Activated CD4-positive, alpha-beta T cell treated with anti-CD3 and anti-CD28 coated beads for 4 hours (primary cell): ENCODE results near the gene SETDB1.

Experiments
- DNase-seq, 2 donors: peaks; one replicate each; pipeline ENCODE4 v3.0.0-alpha.2; 2020

SETDB1 gene

DNA sequence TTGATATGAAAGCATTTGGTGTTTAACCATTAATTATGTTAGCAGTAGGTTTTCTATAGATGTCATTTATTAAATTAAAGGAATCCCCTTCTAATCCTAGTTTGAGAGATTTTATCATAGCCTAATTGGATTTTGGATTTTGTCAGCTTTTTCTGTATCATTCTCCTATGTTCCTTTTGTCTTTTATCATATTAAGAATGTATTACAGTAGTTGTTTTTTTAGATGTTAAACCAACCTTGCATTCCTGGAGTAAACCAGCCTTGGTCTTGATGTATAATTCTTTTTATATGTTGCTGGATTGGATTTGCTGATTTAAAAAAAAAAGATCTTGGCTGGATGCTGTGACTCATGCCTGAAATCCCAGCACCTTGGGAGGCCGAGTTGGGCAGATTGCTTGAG lies 5.6 kb downstream of the SETDB1 start:
- DNase-seq, result no peak

DNA sequence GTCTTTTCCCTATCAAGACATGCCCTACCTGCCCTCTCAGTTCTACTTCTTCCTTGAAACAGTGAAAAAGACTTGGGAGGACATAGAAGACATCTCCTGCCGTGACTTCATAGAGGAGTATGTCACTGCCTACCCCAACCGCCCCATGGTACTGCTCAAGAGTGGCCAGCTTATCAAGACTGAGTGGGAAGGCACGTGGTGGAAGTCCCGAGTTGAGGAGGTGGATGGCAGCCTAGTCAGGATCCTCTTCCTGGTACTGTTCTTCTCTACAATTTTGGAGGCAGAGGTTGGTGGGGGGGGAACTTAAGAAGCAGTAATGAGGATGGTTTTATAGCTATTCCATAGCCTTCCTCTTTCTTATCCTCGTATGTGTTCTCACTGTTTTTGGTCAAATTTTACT lies 18.7 kb downstream of the SETDB1 start:
- DNase-seq, result no peak

GRCh38 chr1:150954708-150955107 lies 28.5 kb downstream of the SETDB1 start:
- DNase-seq, result no peak

DNA sequence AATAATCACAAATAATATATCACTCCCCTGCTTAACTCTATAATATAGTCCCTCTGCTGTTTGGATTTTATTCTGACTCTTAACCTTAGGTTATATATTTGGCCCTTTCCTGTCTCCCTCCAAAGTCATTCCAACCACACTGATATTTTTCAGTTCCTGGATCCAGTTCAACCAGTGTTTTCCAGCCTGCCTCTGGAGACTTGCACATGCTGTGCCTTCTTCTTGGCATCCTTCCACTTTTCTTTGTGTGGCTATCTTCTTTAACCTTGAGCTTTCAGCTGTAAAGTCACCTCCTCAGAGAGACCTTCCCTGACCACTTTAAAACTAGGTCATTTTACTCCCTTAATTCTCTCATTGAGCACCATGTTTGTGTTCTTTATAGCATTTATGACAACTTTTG lies 29.1 kb downstream of the SETDB1 start:
- DNase-seq, result no peak

- no peak for DNase-seq
These were observed 31.5 kb downstream of the SETDB1 start for GRCh38 chr1:150957666-150958065.

GRCh38 chr1:150960646-150961045 lies 34.5 kb downstream of the SETDB1 start:
- DNase-seq, result no peak

- DNase-seq, result no peak
These were observed 35.6 kb downstream of the SETDB1 start for GRCh38 chr1:150961756-150962155.

- DNase-seq, result no peak
These were observed 37.4 kb downstream of the SETDB1 start for GRCh38 chr1:150963321-150964163.

DNA sequence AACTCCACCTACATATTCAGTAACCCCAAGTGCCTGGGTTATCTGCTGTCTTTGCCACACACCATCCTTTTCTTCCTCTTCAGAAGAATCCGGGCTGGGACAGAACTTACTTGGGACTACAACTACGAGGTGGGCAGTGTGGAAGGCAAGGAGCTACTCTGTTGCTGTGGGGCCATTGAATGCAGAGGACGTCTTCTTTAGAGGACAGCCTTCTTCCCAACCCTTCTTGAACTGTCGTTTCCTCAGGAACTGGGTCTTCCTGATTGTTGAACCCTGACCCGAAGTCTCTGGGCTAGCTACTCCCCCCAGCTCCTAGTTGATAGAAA lies 38.0 kb downstream of the SETDB1 start:
- no peak for DNase-seq

GRCh38 chr1:150965605-150966004 lies 39.4 kb downstream of the SETDB1 start:
- DNase-seq, result no peak

DNA sequence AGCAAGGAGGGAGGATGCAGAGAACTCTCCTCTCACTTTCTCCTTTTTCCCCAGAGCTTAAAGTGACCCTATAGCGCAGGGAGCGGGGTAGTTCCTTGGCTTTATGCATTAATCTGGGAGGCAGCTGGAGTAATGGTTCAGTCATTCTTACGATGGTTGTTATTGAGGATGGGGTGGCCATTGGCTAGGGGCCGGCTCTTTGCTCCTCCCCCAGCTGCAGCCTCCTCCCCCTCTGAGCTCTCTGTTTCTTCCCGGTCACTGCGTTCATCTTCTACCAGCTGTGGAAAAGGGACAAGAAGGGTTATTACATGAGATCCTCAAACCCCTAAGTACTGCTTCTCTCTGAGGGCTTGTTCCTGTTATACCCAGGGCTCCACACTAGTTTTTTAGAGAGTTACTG lies 39.8 kb downstream of the SETDB1 start:
- no peak for DNase-seq

DNA sequence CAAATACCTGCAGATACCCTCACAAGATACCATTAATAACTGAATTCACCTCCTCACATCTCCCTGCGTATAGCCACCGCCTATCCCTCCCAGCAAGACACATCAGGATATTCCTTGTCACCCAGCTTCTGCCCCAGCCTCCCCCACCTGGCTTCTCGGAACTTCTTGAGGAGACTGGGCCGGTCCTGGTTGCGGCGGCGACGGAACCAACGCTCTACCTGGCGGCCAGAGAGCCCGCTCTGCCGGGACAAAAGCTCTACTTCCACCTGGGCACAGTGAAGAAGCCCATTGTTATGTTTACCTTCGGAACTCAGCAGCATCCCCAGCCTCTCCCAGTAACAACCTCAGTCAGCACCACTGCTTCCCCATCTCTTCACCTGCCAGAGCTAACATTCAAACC lies 41.8 kb downstream of the SETDB1 start:
- DNase-seq, result no peak

DNA sequence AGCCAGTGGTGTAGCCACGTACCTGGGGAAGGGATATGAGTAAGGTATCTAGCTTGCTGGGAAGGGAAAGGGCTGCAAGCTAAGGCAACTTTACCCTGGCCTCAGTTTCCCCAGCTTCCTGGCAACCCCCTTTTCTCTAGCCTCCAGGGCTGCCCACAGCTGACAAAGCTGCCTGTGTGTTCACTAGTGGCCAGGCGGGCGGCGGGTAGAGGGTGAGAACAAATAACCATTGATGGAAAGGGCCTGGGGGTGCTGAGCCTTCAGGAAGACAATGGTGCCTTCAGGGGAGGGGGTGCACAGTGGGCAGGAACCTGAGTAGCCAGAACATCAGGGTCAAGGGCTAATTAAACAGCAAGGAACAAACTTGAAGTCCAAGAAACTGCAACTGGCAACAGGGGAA lies 42.3 kb downstream of the SETDB1 start:
- DNase-seq, result no peak

- no peak for DNase-seq
These were observed 43.5 kb downstream of the SETDB1 start for GRCh38 chr1:150969626-150970025.

DNA sequence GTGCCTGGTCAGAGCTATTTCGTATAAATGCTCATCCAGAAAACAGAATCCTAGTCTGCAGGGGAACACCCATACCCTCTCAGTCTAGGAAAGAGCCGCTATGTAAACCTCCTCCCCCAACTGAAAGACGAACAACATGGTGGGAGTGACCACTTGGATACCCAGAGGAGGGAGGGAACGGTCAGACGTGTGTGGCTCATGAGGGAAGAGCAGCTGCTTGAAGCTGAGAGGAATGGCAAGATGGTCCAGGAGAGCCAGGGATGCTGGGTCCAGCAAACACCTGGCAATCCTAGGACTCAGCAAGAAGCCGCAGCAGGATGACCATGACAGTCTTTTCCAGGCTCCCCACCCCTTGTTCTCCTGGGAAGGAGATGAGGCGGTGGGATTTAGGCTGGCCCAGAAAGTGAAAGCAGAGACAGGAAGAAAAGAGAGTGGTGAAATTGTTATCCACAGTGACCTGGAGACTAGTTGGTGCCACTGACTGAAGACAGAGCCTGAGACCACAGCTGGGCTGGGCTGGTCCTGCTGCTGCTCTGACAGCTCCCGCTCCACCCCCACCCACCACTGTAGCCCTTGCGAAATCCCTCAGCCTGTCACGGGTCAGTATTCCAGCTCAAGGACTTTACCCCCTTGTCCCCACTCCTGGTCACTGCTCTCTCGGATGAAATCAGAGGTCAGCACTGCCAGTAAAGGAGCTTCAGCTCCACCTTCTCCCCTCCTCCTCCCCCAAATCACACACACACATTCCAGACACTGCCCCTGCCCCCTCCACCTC lies 44.8 kb downstream of the SETDB1 start:
- DNase-seq, result no peak

- no peak for DNase-seq
These were observed 45.6 kb downstream of the SETDB1 start for GRCh38 chr1:150971583-150972416.

DNA sequence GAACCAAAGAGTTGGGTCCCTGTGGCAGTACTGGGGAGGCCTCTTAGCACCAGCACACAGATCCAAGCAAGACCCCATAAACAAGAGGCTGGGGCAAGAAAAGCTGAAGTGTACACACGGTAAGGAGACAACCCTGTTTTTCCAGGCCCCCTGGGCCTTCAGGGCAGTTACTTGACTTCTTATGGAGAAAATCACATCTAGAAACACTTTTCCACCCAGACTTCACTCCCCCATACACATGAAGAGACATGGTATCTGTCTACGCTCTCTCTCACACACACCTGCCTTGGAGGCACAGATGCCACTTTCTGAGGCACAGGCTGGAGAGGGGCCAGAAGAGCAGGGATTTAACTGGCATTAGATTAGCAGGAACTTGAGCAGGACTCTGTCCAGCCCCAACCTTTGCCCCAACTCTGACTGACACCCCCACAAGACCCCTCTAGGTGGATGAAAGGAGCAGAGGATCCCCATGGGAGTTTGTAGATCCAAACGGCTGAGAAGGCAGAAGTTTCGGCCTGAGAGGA lies 46.3 kb downstream of the SETDB1 start:
- no peak for DNase-seq

DNA sequence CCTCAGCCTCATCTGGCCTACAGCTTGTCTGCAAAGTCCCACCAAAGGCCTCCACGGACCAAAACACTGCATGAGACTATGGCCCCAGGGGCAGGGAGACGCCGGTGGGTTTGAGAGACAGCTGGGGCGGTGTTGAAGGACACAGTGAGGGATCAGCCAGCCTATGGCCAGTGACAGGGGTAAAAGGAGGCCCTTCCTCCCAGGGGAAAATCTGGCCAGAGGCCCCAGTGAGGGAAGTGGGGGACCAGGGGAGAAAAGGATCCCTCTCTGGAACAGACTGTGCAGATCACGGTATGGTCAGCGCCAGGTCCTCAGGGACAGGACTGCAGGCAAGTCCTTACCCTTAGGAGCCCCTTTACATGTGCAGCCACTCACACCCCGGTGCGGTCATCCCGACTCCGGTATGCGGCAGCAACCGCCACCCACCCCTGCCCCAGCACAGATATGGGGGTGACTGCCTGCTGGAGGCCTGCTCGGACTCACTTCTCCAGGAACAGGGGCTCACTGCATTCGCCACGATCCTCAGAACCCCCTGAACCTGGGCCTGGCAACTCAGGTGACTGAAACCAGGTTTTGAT lies 47.2 kb downstream of the SETDB1 start:
- DNase-seq, result peak in 1 of 2 donors; percentile 20

DNA sequence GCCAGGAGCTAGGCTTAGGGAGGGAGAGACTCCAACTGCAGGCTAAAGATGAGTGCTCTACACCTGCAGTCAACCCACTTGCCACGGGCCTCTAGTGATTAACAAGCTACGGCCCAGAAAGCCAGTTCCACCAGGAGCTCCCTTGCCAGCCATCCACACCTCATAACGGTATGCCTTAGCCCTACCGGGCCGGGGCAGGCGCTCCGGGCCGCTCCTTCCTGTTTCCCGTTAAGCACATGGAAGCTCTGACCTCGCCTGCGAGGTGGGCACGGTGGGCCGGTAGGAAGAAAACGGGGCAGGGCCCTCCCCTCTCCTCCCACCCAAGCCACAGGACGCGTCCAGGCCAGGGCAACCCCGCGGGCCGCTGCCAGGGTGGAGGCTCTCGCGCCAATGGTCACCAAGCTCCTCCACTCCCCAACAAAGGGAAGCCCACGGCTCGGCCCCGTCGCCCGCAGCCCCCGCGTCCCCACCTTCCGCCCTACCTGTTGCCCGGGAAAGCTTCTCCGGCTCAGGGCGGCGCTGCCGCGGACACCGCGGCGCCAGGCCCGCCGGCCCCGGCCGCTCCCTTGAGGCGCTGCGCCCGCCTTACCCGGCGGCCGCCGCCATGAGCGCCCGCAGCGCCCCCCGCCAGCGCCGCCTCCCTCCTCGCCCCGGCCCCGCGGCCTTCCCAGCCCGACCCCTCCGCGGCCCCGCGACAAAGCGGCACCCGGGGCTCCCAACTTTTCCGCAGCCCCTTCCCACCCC lies 47.8 kb downstream of the SETDB1 start:
- peak; percentile 33 to 48 for DNase-seq

GRCh38 chr1:150974580-150975478 lies 48.7 kb downstream of the SETDB1 start, which contains the start of gene CERS2:
Gene CERS2, minus strand, starts transcription at chr1:150974835. Its CDS starts 5,745 bp downstream, at chr1:150969090.
- DNase-seq, result peak; percentile 68 to 74

DNA sequence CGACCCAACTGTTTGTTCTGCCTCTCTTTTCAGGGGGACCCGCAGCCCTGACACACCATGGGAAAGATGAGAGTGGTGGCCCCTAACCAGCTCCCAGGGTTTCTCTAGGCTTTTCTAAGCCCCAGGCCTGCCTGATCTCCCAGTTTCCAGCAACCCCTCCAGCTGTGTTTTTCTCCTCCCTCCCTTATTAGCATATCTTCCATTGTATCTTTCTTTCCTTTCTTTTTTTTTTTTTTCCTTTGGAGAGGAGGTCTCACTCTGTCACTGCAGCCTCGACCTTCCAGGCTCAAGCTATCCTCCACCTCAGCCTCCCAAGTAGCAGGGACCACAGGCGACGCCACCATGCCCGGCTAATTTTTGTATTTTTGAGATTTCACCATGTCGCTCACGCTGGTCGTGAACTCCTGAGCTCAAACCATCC lies 50.2 kb downstream of the SETDB1 start:
- DNase-seq, result no peak
